GM23338 (cell line): ENCODE results near the gene FLOT2. TPM values are rescaled to one million over a fixed set of nuclear protein-coding genes. Genes with fewer than 3 reads are reported as not detected.

Experiments used
- ATAC-seq: fragments of 200-7000 bp; cut with Tn5 transposase; 3 replicates; pipeline ENCODE4 v1.9.1; 2020
- DNase-seq: peaks from one replicate; pipeline ENCODE4 v3.0.0-alpha.2; 2015; ENCODE audit warnings: low spot score
- H2AFZ ChIP-seq: fragments of 200-600 bp; sonication (generic); 2 replicates; pipeline ENCODE4 v1.8.0; 2016; ENCODE audit warnings: antibody characterized with exemption, mild to moderate bottlenecking, moderate library complexity
- H3F3A ChIP-seq: fragments of 200-600 bp; sonication (generic); replicated peaks from 2 replicates; pipeline ENCODE4 v1.8.0; 2017; ENCODE audit warnings: antibody characterized with exemption, mixed run types, low read depth
- H3K27ac ChIP-seq: fragments of 200-600 bp; sonication (generic); 2 replicates; pipeline ENCODE4 v1.6.1; 2016; ENCODE audit warnings: low read depth
- H3K27me3 ChIP-seq: fragments of 200-600 bp; sonication (generic); 2 replicates; pipeline ENCODE4 v1.8.0; 2016; ENCODE audit warnings: mild to moderate bottlenecking, mixed run types, moderate library complexity; ENCODE audit not compliant: insufficient read depth
- H3K36me3 ChIP-seq: fragments of 200-600 bp; sonication (generic); 2 replicates; pipeline ENCODE4 v1.8.0; 2016; ENCODE audit warnings: mild to moderate bottlenecking; ENCODE audit not compliant: insufficient read depth
- H3K4me1 ChIP-seq: fragments of 200-600 bp; sonication (generic); 2 replicates; pipeline ENCODE4 v1.8.0; 2016; ENCODE audit warnings: mild to moderate bottlenecking, moderate library complexity; ENCODE audit not compliant: insufficient read depth
- H3K4me2 ChIP-seq: fragments of 200-600 bp; sonication (generic); 2 replicates; pipeline ENCODE4 v1.7.1; 2017; ENCODE audit warnings: mixed run types
- H3K4me3 ChIP-seq: fragments of 200-600 bp; sonication (generic); 2 replicates; pipeline ENCODE4 v1.6.1; 2016; ENCODE audit warnings: mixed run types
- H3K79me2 ChIP-seq: fragments of 200-600 bp; sonication (generic); replicated peaks from 2 replicates; pipeline ENCODE4 v1.8.0; 2017; ENCODE audit warnings: mild to moderate bottlenecking; ENCODE audit not compliant: insufficient read depth
- H3K9me2 ChIP-seq: fragments of 200-600 bp; sonication (generic); 2 replicates; pipeline ENCODE4 v1.8.0; 2017; ENCODE audit not compliant: insufficient read depth
- H4K20me1 ChIP-seq: fragments of 200-600 bp; sonication (generic); replicated peaks from 2 replicates; pipeline ENCODE4 v1.8.0; 2017; ENCODE audit warnings: mild to moderate bottlenecking; ENCODE audit not compliant: insufficient read depth
- H3K27ac Mint-ChIP-seq: 2 replicates; pipeline ENCODE4 v1.8.0; 2020; ENCODE audit warnings: inconsistent platforms, mild to moderate bottlenecking, moderate library complexity, mixed read lengths
- H3K27me3 Mint-ChIP-seq: 3 replicates; pipeline ENCODE4 v1.8.0; 2022; ENCODE audit warnings: low read depth, mild to moderate bottlenecking, moderate library complexity, mixed read lengths, inconsistent platforms; ENCODE audit not compliant: insufficient read depth, poor library complexity
- H3K36me3 Mint-ChIP-seq: 3 replicates; pipeline ENCODE4 v1.8.0; 2021; ENCODE audit warnings: low read depth, mild to moderate bottlenecking, inconsistent platforms, moderate library complexity, mixed read lengths
- H3K4me1 Mint-ChIP-seq: 3 replicates; pipeline ENCODE4 v1.8.0; 2020; ENCODE audit warnings: mild to moderate bottlenecking, inconsistent platforms, mixed read lengths
- H3K4me3 Mint-ChIP-seq: 3 replicates; pipeline ENCODE4 v1.8.0; 2021; ENCODE audit warnings: moderate library complexity, mild to moderate bottlenecking, inconsistent platforms, mixed read lengths
- H3K9me3 Mint-ChIP-seq: 3 replicates; pipeline ENCODE4 v1.8.0; 2020; ENCODE audit warnings: moderate library complexity, mild to moderate bottlenecking, inconsistent platforms, mixed read lengths
- ETS1 ChIP-seq: IDR thresholded peaks from 2 replicates; pipeline ENCODE4 v1.6.1; 2016; ENCODE audit warnings: antibody characterized with exemption
- EZH2phosphoT487 ChIP-seq: fragments of 200-600 bp; sonication (generic); IDR thresholded peaks from one replicate; pipeline ENCODE4 v1.8.1; 2018; ENCODE audit warnings: antibody characterized with exemption; ENCODE audit not compliant: unreplicated experiment
- POLR2AphosphoS5 ChIP-seq: IDR thresholded peaks from 2 replicates; pipeline ENCODE4 v1.6.1; 2016; ENCODE audit warnings: antibody characterized with exemption, low read depth
- STAT1 ChIP-seq: IDR thresholded peaks from one replicate; pipeline ENCODE4 v1.6.1; 2016; ENCODE audit warnings: antibody characterized with exemption; ENCODE audit not compliant: unreplicated experiment
- ZNF114 ChIP-seq: fragments of 250-450 bp; sonication (Bioruptor Pico); IDR thresholded peaks from 2 replicates; pipeline ENCODE4 v1.5.0; 2020; ENCODE audit warnings: mild to moderate bottlenecking, moderate library complexity
- ZNF331 ChIP-seq: fragments of 250-450 bp; sonication (Bioruptor Pico); IDR thresholded peaks from 2 replicates; pipeline ENCODE4 v1.5.0; 2020; ENCODE audit warnings: low read depth, mild to moderate bottlenecking, moderate library complexity
- polyA plus RNA-seq: library from polyadenylated mRNA; unstranded; fragments of >200 nt; fragmentation: Nextera tagmentation; extraction: Ambion mirVana; gene quantifications from 2 replicates; pipeline ENCODE4 v1.2.1, GENCODE V29; 2016
- total RNA-seq: library from RNA; depleted of rRNA; stranded (reverse); fragments of >200 nt; shearing (Covaris generic); gene quantifications from 2 replicates; pipeline ENCODE4 v1.2.3, GENCODE V29; 2014
- TF ChIP-seq, protein P1 (sequence below): fragments of 250-450 bp; sonication (Bioruptor Pico); IDR thresholded peaks from 2 replicates; pipeline ENCODE4 v1.5.0; 2020; ENCODE audit warnings: mild to moderate bottlenecking, moderate library complexity

The FLOT2 gene
- total and polyA plus RNA-seq, 2 experiments from 2014 or later = 49.8 to 66.1 TPM

DNA sequence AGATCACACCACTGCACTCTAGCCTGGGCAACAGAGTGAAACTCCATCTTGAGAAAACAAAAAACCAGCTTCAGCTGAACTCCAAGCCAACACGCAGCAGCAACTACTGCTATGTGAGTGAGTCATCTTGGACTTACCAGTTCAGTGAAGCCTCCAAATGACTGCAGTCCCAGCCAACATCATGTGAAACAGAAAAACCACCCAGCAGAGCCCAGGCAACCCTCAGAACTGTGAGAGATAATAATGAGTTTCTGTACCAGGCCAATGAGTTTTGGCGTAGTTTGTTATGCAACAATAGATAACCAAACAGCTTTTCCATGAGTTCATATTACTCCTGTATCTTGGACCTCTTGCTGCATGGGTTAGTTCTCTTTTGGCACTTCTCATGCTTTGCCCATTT, 30.5 kb upstream of the FLOT2 start:
- TF ChIP-seq STAT1 = no peak
- TF ChIP-seq ZNF331 (CRISPR knock-in tag) = peak; percentile 75
- TF ChIP-seq, protein P1, sequence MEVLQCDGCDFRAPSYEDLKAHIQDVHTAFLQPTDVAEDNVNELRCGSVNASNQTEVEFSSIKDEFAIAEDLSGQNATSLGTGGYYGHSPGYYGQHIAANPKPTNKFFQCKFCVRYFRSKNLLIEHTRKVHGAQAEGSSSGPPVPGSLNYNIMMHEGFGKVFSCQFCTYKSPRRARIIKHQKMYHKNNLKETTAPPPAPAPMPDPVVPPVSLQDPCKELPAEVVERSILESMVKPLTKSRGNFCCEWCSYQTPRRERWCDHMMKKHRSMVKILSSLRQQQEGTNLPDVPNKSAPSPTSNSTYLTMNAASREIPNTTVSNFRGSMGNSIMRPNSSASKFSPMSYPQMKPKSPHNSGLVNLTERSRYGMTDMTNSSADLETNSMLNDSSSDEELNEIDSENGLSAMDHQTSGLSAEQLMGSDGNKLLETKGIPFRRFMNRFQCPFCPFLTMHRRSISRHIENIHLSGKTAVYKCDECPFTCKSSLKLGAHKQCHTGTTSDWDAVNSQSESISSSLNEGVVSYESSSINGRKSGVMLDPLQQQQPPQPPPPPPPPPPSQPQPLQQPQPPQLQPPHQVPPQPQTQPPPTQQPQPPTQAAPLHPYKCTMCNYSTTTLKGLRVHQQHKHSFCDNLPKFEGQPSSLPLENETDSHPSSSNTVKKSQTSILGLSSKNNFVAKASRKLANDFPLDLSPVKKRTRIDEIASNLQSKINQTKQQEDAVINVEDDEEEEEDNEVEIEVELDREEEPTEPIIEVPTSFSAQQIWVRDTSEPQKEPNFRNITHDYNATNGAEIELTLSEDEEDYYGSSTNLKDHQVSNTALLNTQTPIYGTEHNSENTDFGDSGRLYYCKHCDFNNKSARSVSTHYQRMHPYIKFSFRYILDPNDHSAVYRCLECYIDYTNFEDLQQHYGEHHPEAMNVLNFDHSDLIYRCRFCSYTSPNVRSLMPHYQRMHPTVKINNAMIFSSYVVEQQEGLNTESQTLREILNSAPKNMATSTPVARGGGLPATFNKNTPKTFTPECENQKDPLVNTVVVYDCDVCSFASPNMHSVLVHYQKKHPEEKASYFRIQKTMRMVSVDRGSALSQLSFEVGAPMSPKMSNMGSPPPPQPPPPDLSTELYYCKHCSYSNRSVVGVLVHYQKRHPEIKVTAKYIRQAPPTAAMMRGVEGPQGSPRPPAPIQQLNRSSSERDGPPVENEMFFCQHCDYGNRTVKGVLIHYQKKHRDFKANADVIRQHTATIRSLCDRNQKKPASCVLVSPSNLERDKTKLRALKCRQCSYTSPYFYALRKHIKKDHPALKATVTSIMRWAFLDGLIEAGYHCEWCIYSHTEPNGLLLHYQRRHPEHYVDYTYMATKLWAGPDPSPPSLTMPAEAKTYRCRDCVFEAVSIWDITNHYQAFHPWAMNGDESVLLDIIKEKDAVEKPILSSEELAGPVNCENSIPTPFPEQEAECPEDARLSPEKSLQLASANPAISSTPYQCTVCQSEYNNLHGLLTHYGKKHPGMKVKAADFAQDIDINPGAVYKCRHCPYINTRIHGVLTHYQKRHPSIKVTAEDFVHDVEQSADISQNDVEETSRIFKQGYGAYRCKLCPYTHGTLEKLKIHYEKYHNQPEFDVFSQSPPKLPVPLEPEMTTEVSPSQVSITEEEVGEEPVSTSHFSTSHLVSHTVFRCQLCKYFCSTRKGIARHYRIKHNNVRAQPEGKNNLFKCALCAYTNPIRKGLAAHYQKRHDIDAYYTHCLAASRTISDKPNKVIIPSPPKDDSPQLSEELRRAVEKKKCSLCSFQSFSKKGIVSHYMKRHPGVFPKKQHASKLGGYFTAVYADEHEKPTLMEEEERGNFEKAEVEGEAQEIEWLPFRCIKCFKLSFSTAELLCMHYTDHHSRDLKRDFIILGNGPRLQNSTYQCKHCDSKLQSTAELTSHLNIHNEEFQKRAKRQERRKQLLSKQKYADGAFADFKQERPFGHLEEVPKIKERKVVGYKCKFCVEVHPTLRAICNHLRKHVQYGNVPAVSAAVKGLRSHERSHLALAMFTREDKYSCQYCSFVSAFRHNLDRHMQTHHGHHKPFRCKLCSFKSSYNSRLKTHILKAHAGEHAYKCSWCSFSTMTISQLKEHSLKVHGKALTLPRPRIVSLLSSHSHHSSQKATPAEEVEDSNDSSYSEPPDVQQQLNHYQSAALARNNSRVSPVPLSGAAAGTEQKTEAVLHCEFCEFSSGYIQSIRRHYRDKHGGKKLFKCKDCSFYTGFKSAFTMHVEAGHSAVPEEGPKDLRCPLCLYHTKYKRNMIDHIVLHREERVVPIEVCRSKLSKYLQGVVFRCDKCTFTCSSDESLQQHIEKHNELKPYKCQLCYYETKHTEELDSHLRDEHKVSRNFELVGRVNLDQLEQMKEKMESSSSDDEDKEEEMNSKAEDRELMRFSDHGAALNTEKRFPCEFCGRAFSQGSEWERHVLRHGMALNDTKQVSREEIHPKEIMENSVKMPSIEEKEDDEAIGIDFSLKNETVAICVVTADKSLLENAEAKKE (CRISPR knock-in tag) = no peak
- Histone ChIP-seq H3K27ac (no peak overlapping the region), H3K4me3 (no peak overlapping the region), H2AFZ (no peak overlapping the region), H4K20me1 (peaks cover 81% of the 10 kb centered on the region), H3K79me2 (peaks cover 97% of the 10 kb centered on the region), H3K4me2 (no peak overlapping the region), H3K9me2 (no peaks in the 10 kb centered on the region), H3K27me3 (no peaks in the 10 kb centered on the region), H3K36me3 (peaks cover 30% of the 10 kb centered on the region), H3K4me1 (no peaks in the 10 kb centered on the region), H3F3A (peaks cover 11% of the 10 kb centered on the region)
- H3K27ac Mint-ChIP-seq = no peak overlapping the region
- ATAC-seq = no peak
- H3K36me3 Mint-ChIP-seq = peaks cover 54% of the 10 kb centered on the region
- no peaks in the 10 kb centered on the region for H3K4me1 Mint-ChIP-seq
- no peaks in the 10 kb centered on the region for H3K27me3 Mint-ChIP-seq
- H3K4me3 Mint-ChIP-seq = no peak overlapping the region
- no peak for DNase-seq
- no peaks in the 10 kb centered on the region for H3K9me3 Mint-ChIP-seq

DNA sequence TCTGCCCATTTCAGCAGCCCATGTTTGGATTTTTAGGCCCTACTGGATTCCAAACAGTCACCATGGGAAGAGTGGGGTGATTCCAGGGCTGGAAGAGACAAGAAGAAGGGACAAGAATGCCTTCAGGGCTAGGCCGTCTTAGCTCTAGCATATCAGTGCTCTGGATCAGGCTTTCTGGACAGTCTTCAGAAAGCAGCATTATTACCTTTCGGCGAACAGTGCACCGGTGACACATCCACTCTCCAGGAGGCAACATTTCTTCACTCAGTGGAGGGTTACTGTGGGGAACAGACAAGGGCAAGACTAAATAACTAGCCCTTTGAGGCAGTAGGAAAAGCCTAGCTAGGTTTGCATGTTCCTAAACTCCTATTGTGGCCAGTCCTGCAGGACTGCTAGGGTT, 29.3 kb upstream of the FLOT2 start:
- Mint-ChIP-seq H3K9me3 (no peaks in the 10 kb centered on the region), H3K4me3 (no peak overlapping the region), H3K4me1 (no peaks in the 10 kb centered on the region), H3K27me3 (no peaks in the 10 kb centered on the region), H3K27ac (no peak overlapping the region), H3K36me3 (peaks cover 65% of the 10 kb centered on the region)
- Histone ChIP-seq H4K20me1 (peaks cover 78% of the 10 kb centered on the region), H3F3A (peaks cover 20% of the 10 kb centered on the region), H3K27ac (no peak overlapping the region), H3K4me2 (no peak overlapping the region), H3K27me3 (no peaks in the 10 kb centered on the region), H3K4me3 (no peak overlapping the region), H3K4me1 (no peaks in the 10 kb centered on the region), H2AFZ (no peak overlapping the region), H3K79me2 (peaks cover 91% of the 10 kb centered on the region), H3K9me2 (no peaks in the 10 kb centered on the region), H3K36me3 (peaks cover 42% of the 10 kb centered on the region)
- DNase-seq = no peak
- no peak for ATAC-seq
- TF ChIP-seq STAT1 = no peak
- TF ChIP-seq POLR2AphosphoS5 = no peak
- no peak for TF ChIP-seq ETS1
- no peak for TF ChIP-seq EZH2phosphoT487
- no peak for TF ChIP-seq ZNF114 (CRISPR knock-in tag)
